Measurements from ENCODE around the gene INTS6.

Gene INTS6

GRCh38 chr13:51341791-51342190 is 111.0 kb downstream of the INTS6 start:
- TF ChIP-seq CTCF (IDR thresholded peaks at IDR 0.05; ENCODE audit: control extremely low read depth, extremely low read depth, low read depth, missing control alignments), result no peak
- ChIA-PET CTCF (interaction anchor here (1.3 to 2.4 kb wide), 4 partner anchors 10 to 56 kb away, joined by 3 to 7 read pairs (median 4); no protein-coding TSS in a partner anchor), POLR2A (interaction anchor here (0.6 kb wide), 2 partner anchors 111 to 817 kb away, joined by 3 to 4 read pairs; partner anchors contain the start of gene INTS6)
- no peak for DNase-seq (ENCODE audit: extremely low spot score)

- ChIA-PET CTCF (interaction anchor here (1.3 to 2.4 kb wide), 4 partner anchors 10 to 55 kb away, joined by 3 to 7 read pairs (median 4); no protein-coding TSS in a partner anchor), POLR2A (no interaction called here)
- TF ChIP-seq CTCF (IDR thresholded peaks at IDR 0.05; ENCODE audit: control extremely low read depth, extremely low read depth, low read depth, missing control alignments), result no peak
- no peak for DNase-seq (ENCODE audit: extremely low spot score)
Measured at GRCh38 chr13:51341232-51341631, 111.6 kb downstream of the INTS6 start.

- ChIA-PET POLR2A (no interaction called here), CTCF (interaction anchor here (2.2 to 2.4 kb wide), 2 partner anchors 9 to 15 kb away, joined by 6 to 7 read pairs; no protein-coding TSS in a partner anchor)
- no peak for TF ChIP-seq CTCF (IDR thresholded peaks at IDR 0.05; ENCODE audit: control extremely low read depth, extremely low read depth, low read depth, missing control alignments)
- no peak for DNase-seq (ENCODE audit: extremely low spot score)
Measured at GRCh38 chr13:51339952-51340732, 112.7 kb downstream of the INTS6 start.

- DNase-seq (ENCODE audit: extremely low spot score), result no peak
- TF ChIP-seq CTCF (IDR thresholded peaks at IDR 0.05; ENCODE audit: control extremely low read depth, extremely low read depth, low read depth, missing control alignments), result no peak
- ChIA-PET POLR2A (no interaction called here), CTCF (no interaction called here)
Measured at GRCh38 chr13:51339354-51339753, 113.5 kb downstream of the INTS6 start, which contains the start of gene SERPINE3. TSS of gene SERPINE3 (plus strand) at chr13:51339691. CDS start at chr13:51341092, 1,401 bp downstream.

- CTCF ChIA-PET, result interaction anchor here (1.1 kb wide), 1 partner anchor 50 kb away, joined by 3 read pairs; no protein-coding TSS in a partner anchor
- POLR2A ChIA-PET, result no interaction called here
- TF ChIP-seq CTCF (IDR thresholded peaks at IDR 0.05; ENCODE audit: control extremely low read depth, extremely low read depth, low read depth, missing control alignments), result no peak
- DNase-seq (ENCODE audit: extremely low spot score), result no peak
Measured at GRCh38 chr13:51336746-51337145, 116.1 kb downstream of the INTS6 start.

GRCh38 chr13:51333826-51334225 is 119.0 kb downstream of the INTS6 start:
- DNase-seq (ENCODE audit: extremely low spot score), result no peak
- no peak for TF ChIP-seq CTCF (IDR thresholded peaks at IDR 0.05; ENCODE audit: control extremely low read depth, extremely low read depth, low read depth, missing control alignments)
- CTCF ChIA-PET, result no interaction called here
- POLR2A ChIA-PET, result no interaction called here

Measured in GM10248 (cell line).